ENCODE data around the gene DZIP1L.

The DZIP1L gene

DNA sequence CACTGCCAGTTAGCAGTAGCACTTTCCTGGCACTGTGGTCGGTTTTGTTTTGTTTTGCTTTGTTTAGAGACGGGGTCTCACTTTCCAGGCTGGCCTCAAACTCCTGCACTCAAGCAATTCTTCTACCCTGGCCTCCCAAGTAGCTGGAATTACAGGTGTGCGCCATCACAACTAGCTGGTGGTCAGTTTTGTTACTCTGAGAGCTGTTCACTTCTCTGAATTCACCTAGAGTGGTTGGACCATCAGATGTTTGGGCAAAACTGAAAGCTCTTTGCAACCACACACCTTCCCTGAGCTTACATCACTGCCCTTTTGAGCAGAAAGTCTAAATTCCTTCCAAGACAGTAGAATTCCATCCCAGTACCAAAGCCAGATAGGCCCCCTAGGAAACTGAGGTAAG, 82.8 kb downstream of the DZIP1L start:
- no peak for DNase-seq (ENCODE audit: low spot score)
- POLR2A ChIA-PET (ENCODE audit: low non-redundant PET), result no interaction called here
- TF ChIP-seq, protein P1, sequence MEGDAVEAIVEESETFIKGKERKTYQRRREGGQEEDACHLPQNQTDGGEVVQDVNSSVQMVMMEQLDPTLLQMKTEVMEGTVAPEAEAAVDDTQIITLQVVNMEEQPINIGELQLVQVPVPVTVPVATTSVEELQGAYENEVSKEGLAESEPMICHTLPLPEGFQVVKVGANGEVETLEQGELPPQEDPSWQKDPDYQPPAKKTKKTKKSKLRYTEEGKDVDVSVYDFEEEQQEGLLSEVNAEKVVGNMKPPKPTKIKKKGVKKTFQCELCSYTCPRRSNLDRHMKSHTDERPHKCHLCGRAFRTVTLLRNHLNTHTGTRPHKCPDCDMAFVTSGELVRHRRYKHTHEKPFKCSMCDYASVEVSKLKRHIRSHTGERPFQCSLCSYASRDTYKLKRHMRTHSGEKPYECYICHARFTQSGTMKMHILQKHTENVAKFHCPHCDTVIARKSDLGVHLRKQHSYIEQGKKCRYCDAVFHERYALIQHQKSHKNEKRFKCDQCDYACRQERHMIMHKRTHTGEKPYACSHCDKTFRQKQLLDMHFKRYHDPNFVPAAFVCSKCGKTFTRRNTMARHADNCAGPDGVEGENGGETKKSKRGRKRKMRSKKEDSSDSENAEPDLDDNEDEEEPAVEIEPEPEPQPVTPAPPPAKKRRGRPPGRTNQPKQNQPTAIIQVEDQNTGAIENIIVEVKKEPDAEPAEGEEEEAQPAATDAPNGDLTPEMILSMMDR (conservative IDR thresholded peaks at IDR 0.05; ENCODE audit: low read depth), result no peak
- CTCF ChIA-PET, result interaction anchor here (0.5 to 1.4 kb wide), 2 partner anchors 20 to 36 kb away, joined by 5 to 8 read pairs; no protein-coding TSS in a partner anchor
- H3K27ac ChIP-seq, result no peak overlapping the region

GRCh38 chr3:138031536-138031935, 83.9 kb downstream of the DZIP1L start:
- TF ChIP-seq, protein P1 (conservative IDR thresholded peaks at IDR 0.05; ENCODE audit: low read depth), result no peak
- no peak overlapping the region for H3K27ac ChIP-seq
- DNase-seq (ENCODE audit: low spot score), result no peak
- POLR2A ChIA-PET (ENCODE audit: low non-redundant PET), result no interaction called here
- CTCF ChIA-PET, result interaction anchor here (0.6 kb wide), 1 partner anchor 8 kb away, joined by 3 read pairs; no protein-coding TSS in a partner anchor

DNA sequence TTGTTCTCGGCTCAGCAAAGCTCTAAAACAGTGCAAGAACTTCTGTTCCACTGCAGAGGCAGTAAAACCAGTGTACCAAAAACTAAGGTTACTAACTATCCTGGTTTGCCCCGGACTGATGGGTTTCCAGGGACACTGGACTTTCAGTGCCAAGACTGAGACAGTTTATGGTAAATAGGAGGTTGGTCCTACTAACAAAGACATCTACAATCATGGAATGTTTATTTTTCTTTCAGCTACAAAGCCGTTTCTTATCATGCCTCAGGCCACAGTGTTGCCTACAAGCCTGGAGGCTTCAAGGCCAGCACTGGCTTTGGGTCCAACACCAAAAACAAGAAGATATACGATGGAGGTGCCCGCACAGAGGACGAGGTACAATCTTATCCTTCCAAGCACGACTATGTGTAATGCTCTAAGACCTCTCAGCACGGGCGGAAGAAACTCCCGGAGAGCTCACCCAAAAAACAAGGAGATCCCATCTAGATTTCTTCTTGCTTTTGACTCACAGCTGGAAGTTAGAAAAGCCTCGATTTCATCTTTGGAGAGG, 84.6 kb downstream of the DZIP1L start:
- POLR2A ChIA-PET (ENCODE audit: low non-redundant PET), result no interaction called here
- TF ChIP-seq, protein P1 (conservative IDR thresholded peaks at IDR 0.05; ENCODE audit: low read depth), result no peak
- no peak overlapping the region for H3K27ac ChIP-seq
- DNase-seq (ENCODE audit: low spot score), result no peak
- CTCF ChIA-PET, result interaction anchor here (0.6 kb wide), 2 partner anchors 9 to 599 kb away, joined by 3 read pairs; no protein-coding TSS in a partner anchor

DNA sequence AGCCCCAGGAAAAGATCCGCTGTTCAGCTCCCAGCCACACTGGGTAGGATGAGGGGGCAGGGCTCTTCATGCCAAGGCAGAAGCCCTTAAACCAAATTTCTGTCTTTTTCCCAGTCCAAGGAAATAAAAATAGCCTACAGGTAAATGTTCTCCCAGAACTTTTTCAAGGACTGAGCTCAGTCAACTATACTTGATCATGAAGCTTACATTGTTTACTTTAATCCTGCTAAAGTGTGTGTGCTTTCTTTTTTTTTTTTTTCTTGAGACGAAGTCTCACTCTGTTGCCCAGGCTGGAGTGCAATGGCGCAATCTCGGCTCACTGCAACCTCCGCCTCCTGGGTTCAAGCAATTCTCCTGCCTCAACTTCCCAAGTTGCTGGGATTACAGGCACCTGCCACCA, 87.6 kb downstream of the DZIP1L start:
- TF ChIP-seq, protein P1 (conservative IDR thresholded peaks at IDR 0.05; ENCODE audit: low read depth), result no peak
- CTCF ChIA-PET, result interaction anchor here (0.6 kb wide), 1 partner anchor 423 kb away, joined by 4 read pairs; no protein-coding TSS in a partner anchor
- no peak overlapping the region for H3K27ac ChIP-seq
- no peak for DNase-seq (ENCODE audit: low spot score)
- POLR2A ChIA-PET (ENCODE audit: low non-redundant PET), result no interaction called here

GRCh38 chr3:138025553-138025952, 89.9 kb downstream of the DZIP1L start:
- no peak overlapping the region for H3K27ac ChIP-seq
- DNase-seq (ENCODE audit: low spot score), result no peak
- CTCF ChIA-PET, result interaction anchor here (0.6 kb wide), 1 partner anchor 565 kb away, joined by 4 read pairs; no protein-coding TSS in a partner anchor
- TF ChIP-seq, protein P1 (conservative IDR thresholded peaks at IDR 0.05; ENCODE audit: low read depth), result no peak
- POLR2A ChIA-PET (ENCODE audit: low non-redundant PET), result no interaction called here

- no peak for DNase-seq (ENCODE audit: low spot score)
- POLR2A ChIA-PET (ENCODE audit: low non-redundant PET), result no interaction called here
- CTCF ChIA-PET, result no interaction called here
- TF ChIP-seq, protein P1 (conservative IDR thresholded peaks at IDR 0.05; ENCODE audit: low read depth), result no peak
- no peak overlapping the region for H3K27ac ChIP-seq
Observed at GRCh38 chr3:138023754-138024153, 91.7 kb downstream of the DZIP1L start.

Measured in RWPE1 (cell line).